Stimulated activated effector memory CD8-positive, alpha-beta T cell treated with anti-CD3 and anti-CD28 coated beads, Interleukin-12 subunit alpha, Interleukin-12 subunit beta, amount 100 ng/mL, for 72 hours (primary cell): ENCODE measurements around the gene FGFR1OP2.

Source experiments
- ATAC-seq: fragments of 150-1000 bp; cut with Tn5 transposase; 2 replicates; pipeline ENCODE4 v1.10.0; 2021
- DNase-seq, 2 donors: peaks; one replicate each; pipeline ENCODE4 v3.0.0; 2021 to 2022; ENCODE audit warnings: low spot score in 2 of 2
- H3K27ac Mint-ChIP-seq: one replicate; pipeline ENCODE4 v1.8.0; 2022; ENCODE audit warnings: mild to moderate bottlenecking, mixed read lengths
- H3K36me3 Mint-ChIP-seq: one replicate; pipeline ENCODE4 v1.8.0; 2022; ENCODE audit warnings: mild to moderate bottlenecking, mixed read lengths
- H3K4me1 Mint-ChIP-seq: one replicate; pipeline ENCODE4 v1.8.0; 2022; ENCODE audit warnings: mixed read lengths
- H3K4me3 Mint-ChIP-seq: one replicate; pipeline ENCODE4 v1.8.0; 2022; ENCODE audit warnings: mild to moderate bottlenecking, mixed read lengths
- H3K9me3 Mint-ChIP-seq: one replicate; pipeline ENCODE4 v1.8.0; 2022; ENCODE audit warnings: mixed read lengths

The FGFR1OP2 gene

DNA sequence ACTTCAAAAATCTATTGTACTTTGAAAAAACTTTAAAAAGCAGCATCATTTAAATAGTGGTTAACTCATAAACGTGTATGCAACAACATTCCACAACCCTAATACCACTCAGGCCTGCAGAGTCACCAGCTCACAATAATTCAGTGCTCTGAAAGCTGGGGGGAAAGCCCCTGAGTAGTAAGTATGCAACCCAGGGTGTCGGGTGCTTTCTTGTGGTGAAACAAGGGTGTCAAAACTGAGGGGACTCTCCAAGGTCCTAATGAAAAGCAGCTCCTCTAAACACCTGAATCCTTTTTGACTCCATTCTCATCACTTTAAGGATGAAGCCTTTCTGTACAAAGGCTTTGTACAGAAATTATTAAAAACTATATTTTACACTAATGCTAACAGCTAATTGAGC is 33.7 kb downstream of the FGFR1OP2 start:
- DNase-seq (peak; percentile 32 to 77), ATAC-seq (peak; percentile 100)
- Mint-ChIP-seq H3K9me3 (no peaks in the 10 kb centered on the region), H3K4me3 (no peak overlapping the region), H3K27ac (peak overlapping the region; percentile 60), H3K4me1 (peaks cover 7% of the 10 kb centered on the region), H3K36me3 (peaks cover 36% of the 10 kb centered on the region)

DNA sequence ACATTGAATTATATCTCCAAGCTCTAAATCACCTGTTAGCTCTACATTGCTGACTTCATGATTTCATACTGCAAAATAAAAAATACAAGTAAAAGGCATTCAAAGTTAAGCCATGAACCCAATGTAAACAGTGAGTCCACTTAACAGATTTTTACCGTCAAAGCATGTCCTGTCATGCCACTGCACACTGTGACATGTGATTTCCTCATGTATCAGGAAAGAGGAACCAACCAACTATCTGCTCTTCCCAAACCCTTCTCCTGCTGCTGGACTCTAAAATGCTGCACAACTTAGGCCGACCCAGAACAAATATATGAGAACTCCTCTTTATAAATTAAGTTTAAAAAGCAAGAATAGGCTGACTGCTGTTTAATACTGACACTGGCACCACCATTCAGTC is 38.4 kb downstream of the FGFR1OP2 start:
- no peak for ATAC-seq
- peaks cover 45% of the 10 kb centered on the region for H3K36me3 Mint-ChIP-seq
- no peaks in the 10 kb centered on the region for H3K9me3 Mint-ChIP-seq
- H3K27ac Mint-ChIP-seq = no peak overlapping the region
- peaks cover 10% of the 10 kb centered on the region for H3K4me1 Mint-ChIP-seq
- no peak for DNase-seq
- H3K4me3 Mint-ChIP-seq = no peak overlapping the region

DNA sequence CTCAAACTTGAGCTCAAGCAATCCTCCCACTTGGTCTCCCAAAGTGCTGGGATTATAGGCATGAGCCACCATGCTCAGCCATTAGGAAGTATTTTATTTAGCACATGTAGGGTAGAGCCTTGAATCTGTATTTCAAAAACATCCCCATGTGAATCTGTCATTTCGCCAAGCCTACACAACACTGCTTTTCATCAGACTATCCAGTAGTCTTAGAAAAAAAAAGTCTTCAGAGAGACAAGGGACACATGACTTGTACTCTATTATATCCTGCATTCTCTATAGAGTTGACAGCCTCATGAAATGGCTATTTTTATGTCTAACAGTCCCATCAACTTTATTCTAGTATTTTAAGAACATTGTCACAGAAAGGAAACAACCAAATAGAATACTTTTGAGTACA is 40.5 kb downstream of the FGFR1OP2 start:
- H3K36me3 Mint-ChIP-seq = peaks cover 54% of the 10 kb centered on the region
- no peak for DNase-seq
- peaks cover 6% of the 10 kb centered on the region for H3K4me1 Mint-ChIP-seq
- H3K4me3 Mint-ChIP-seq = no peak overlapping the region
- no peak for ATAC-seq
- H3K27ac Mint-ChIP-seq = peak overlapping the region; percentile 33
- no peaks in the 10 kb centered on the region for H3K9me3 Mint-ChIP-seq

DNA sequence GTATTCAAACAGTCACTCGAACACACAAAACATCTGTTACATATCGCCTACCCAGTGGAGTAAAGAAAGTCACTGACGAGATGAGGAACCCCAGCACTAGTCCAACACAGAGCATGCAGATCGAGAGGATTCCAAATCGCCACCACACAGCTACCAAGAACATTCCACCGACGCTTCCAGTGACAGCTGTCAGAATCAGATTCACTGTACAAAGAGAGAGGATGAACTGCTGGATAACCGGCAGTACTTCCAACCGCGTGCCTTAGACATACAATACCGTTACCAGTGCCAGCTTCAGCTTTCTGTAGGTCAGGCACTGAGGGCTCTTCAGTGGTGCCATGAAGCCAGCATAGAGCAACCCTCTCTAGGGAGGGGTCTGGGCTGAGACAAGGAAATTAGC is 41.5 kb downstream of the FGFR1OP2 start:
- ATAC-seq (no peak), DNase-seq (no peak)
- Mint-ChIP-seq H3K36me3 (peaks cover 49% of the 10 kb centered on the region), H3K27ac (peak overlapping the region; percentile 33), H3K4me1 (peaks cover 12% of the 10 kb centered on the region), H3K9me3 (no peaks in the 10 kb centered on the region), H3K4me3 (no peak overlapping the region)

DNA sequence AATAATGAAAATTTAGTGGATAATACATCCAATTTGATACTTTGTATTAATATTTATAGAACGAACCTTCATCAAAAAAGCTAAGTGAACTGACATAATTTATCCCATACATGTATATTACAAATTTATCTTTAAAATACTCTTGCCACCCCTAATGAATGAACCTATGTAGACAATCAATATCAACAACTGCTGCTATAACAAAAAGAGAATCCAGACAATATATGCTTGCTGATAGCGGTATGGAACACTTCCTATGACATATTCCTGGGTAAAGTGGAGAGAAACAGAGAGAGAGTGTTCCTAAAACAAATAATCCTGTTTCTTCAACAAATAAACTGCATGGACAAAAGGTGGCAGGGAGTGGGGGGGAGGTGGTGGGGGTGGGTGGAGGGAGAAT is 44.6 kb downstream of the FGFR1OP2 start:
- peaks cover 39% of the 10 kb centered on the region for H3K36me3 Mint-ChIP-seq
- peak overlapping the region; percentile 46 for H3K27ac Mint-ChIP-seq
- H3K9me3 Mint-ChIP-seq = peaks cover 6% of the 10 kb centered on the region
- peaks cover 14% of the 10 kb centered on the region for H3K4me1 Mint-ChIP-seq
- ATAC-seq = no peak
- H3K4me3 Mint-ChIP-seq = no peak overlapping the region
- DNase-seq = no peak

DNA sequence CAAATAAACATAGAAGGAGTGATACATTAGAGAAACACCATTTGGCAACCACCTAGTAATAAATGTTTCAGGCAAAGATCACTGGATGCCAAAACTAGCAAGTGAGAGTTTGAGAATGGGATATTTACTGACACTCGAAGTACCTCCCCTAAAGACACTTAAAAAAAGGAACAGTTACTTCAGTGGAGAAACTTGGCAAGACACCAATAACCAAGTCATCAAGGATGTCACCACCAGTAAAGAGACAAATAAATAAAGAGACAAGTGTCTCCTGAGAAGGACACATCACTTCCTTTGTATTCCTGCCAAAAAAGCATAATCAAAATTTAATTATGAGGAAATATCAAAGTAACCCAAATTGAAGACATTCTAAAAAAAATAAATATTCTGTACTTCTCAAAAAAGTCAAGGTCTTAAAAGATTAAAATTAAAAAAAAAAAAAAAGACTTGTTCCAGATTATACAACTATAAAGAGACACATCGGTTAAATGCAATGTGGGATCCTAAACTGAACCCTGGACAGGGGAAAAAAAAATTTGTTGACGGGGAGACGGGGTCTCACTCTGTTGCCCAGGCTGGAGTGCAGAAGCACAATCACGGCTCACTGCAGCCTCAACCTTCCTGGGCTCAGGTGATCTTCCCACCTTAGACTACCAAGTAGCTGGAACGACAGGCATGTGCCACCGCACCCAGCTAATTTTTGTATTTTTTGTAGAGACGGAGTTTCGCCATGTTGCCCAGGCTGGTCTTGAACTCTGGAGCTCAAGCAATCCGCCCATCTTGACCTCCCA is 49.6 kb downstream of the FGFR1OP2 start:
- DNase-seq (no peak), ATAC-seq (no peak)
- Mint-ChIP-seq H3K9me3 (peaks cover 6% of the 10 kb centered on the region), H3K4me3 (no peak overlapping the region), H3K4me1 (peaks cover 14% of the 10 kb centered on the region), H3K27ac (no peak overlapping the region), H3K36me3 (peaks cover 31% of the 10 kb centered on the region)

DNA sequence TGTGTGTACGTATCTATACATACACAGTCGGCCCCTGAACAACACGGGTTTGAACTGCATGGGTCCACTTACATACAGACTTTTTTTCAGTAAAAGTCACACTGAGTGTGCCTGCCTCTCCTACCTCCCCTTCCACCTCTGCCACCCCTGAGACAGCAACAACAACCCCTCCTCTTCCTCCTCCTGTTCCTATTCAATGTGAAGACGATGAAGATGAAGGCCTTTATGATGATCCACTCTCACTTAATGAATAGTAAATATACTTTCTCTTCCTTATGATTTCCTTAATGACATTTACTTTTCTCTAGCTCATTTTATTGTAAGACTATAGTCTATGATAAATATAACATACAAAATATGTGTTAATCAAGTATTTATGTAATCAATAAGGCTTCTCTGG is 50.4 kb downstream of the FGFR1OP2 start:
- ATAC-seq (no peak), DNase-seq (no peak)
- H3K4me3 Mint-ChIP-seq = no peak overlapping the region
- peak overlapping the region; percentile 16 for H3K27ac Mint-ChIP-seq
- peaks cover 6% of the 10 kb centered on the region for H3K9me3 Mint-ChIP-seq
- H3K4me1 Mint-ChIP-seq = peaks cover 14% of the 10 kb centered on the region
- H3K36me3 Mint-ChIP-seq = peaks cover 33% of the 10 kb centered on the region

DNA sequence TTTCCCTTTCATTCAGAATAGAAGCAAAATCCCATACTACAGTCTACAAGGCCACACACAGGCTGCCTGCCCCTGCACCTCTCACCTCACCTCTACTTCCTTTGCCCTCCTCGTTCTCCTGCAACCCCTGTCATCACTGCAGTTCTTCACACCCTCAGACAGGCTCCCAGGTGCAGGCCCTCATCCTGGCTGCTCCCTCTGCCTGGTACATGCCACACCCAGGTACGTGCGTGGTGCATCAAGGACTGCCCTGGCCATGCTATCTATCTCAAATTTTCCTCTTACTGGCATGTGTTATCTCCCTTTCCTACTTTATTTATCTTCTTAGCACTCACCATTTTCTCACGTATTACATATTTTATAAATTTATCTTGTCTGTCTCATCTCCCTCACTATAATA is 51.6 kb downstream of the FGFR1OP2 start:
- peaks cover 38% of the 10 kb centered on the region for H3K36me3 Mint-ChIP-seq
- peak overlapping the region; percentile 4 for H3K27ac Mint-ChIP-seq
- no peak for DNase-seq
- H3K4me1 Mint-ChIP-seq = peaks cover 7% of the 10 kb centered on the region
- peaks cover 6% of the 10 kb centered on the region for H3K9me3 Mint-ChIP-seq
- no peak for ATAC-seq
- H3K4me3 Mint-ChIP-seq = no peak overlapping the region

DNA sequence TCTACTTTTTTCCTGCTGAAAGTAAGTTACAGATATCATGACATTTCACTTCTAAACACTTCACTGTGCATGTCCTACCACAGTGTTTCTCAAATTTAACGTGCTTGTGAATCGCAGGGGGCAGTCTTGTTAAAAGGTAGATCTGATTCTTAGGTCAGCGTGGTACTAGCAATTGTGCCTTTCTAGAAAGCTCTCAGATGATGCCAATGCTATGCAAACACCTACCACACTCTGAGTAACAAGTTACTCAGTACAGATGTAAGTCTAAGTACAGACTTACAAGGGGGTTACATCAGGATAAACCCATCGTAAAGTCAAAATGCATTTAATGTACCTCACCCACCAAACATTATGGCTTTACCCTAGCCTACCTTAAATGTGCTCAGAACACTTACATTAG is 53.6 kb downstream of the FGFR1OP2 start:
- ATAC-seq (no peak), DNase-seq (no peak)
- peaks cover 52% of the 10 kb centered on the region for H3K36me3 Mint-ChIP-seq
- no peaks in the 10 kb centered on the region for H3K9me3 Mint-ChIP-seq
- no peak overlapping the region for H3K27ac Mint-ChIP-seq
- H3K4me1 Mint-ChIP-seq = peaks cover 6% of the 10 kb centered on the region
- H3K4me3 Mint-ChIP-seq = no peak overlapping the region

DNA sequence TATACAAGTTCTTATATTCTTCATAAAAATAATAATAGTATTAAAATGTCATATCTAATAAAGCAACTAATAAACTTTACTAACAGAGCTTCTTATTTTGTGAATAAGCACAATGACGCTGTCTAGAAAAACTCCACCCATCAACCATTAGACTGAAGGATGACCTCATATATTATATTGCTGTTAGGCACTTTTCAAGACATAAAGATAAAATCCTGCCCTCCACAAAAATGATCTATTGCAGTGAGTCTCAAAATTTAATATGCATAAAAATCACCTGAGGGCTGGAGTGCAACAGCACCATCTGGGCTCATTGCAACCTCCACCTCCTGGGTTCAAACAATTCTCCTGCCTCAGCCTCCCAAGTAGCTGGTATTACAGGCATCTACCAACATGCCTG is 55.8 kb downstream of the FGFR1OP2 start:
- ATAC-seq (no peak), DNase-seq (no peak)
- no peak overlapping the region for H3K4me3 Mint-ChIP-seq
- H3K9me3 Mint-ChIP-seq = no peaks in the 10 kb centered on the region
- peaks cover 43% of the 10 kb centered on the region for H3K36me3 Mint-ChIP-seq
- no peak overlapping the region for H3K27ac Mint-ChIP-seq
- H3K4me1 Mint-ChIP-seq = peaks cover 6% of the 10 kb centered on the region

DNA sequence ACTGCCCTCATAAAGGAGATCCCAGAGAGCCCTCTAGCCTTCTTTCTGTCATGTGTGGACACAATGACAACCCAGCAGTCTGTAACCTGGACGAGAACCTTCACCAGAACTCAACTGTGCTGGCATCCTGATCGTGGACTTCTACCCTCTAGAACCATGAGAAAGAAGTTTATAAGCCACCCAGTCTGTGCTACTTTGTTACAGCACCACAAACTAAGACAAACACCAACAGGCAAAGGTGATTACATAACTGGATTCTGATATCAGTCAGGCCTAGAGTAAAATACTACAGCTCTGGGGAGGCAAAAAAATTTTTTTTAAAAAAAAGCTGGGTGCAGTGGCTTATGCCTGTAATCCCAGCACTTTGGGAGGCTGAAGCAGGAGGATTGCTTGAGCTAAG is 57.4 kb downstream of the FGFR1OP2 start:
- Mint-ChIP-seq H3K9me3 (no peaks in the 10 kb centered on the region), H3K4me1 (peaks cover 1% of the 10 kb centered on the region), H3K27ac (no peak overlapping the region)

DNA sequence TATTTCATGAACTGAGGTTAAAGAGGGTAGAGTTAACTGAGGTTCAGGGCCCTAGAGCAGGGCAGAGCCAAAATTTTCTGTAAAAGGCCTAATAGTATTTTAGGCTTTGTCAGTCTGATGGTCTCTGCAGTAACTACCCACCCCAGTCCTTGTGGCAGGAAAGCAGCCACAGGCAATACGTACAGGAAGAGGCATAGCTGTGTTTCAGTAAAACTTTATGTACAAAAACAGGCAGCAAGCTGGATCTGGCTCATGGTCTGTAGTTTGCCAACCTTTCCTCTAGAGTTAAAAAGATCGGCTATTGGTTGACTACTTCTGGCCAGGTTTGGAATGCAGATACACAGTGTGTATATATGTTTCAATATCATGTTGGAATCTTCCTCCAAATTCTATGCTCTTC is 58.7 kb downstream of the FGFR1OP2 start:
- H3K27ac Mint-ChIP-seq = no peak overlapping the region
- H3K4me1 Mint-ChIP-seq = peaks cover 10% of the 10 kb centered on the region
- no peak for DNase-seq
- H3K4me3 Mint-ChIP-seq = no peak overlapping the region
- H3K9me3 Mint-ChIP-seq = no peaks in the 10 kb centered on the region
- no peak for ATAC-seq
- peaks cover 55% of the 10 kb centered on the region for H3K36me3 Mint-ChIP-seq

More for the DNA sequence above, 57.4 kb downstream of the FGFR1OP2 start:
- no peak overlapping the region for H3K4me3 Mint-ChIP-seq
- H3K36me3 Mint-ChIP-seq = peaks cover 51% of the 10 kb centered on the region
- ATAC-seq (no peak), DNase-seq (no peak)

DNA sequence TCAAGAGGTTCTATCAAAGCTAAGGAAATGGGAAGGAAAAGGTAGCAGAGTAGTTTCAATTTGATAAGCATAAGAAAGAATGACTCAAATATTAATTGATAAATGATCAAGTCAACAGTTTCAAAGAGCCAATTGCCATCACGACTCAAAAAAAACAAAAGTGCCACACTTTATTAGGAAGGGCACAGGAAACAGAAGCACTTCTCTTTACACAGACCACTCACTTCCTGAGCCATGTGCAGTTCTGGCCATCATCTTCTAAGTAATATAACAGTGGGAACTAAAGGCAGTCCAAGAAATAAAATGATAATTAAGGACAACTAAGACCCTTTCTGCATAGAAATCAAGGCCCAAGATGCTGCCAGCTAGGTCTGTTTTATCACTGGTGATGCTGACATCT is 62.7 kb downstream of the FGFR1OP2 start:
- peaks cover 12% of the 10 kb centered on the region for H3K4me1 Mint-ChIP-seq
- ATAC-seq (no peak), DNase-seq (no peak)
- H3K27ac Mint-ChIP-seq = no peak overlapping the region
- no peaks in the 10 kb centered on the region for H3K9me3 Mint-ChIP-seq
- no peak overlapping the region for H3K4me3 Mint-ChIP-seq
- H3K36me3 Mint-ChIP-seq = peaks cover 25% of the 10 kb centered on the region

DNA sequence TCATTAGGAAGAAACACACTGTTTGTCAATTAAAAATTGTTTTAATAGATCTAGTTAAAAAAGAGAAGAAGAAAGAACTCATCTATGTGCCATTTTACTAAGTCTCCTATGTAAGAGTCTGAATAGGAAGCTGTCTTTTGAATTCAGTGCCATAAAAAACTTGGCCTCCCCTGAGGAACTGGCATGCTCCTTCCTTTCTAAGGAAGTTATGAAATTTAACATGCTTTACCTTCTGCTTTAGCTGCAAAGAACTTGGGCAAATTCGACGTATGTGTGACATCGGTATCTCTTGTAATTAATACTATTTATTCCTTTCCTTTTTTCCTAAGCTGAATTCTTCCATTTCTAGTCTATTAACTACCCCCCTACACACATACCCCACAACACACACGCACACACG is 63.4 kb downstream of the FGFR1OP2 start:
- H3K4me1 Mint-ChIP-seq = peaks cover 12% of the 10 kb centered on the region
- no peak overlapping the region for H3K27ac Mint-ChIP-seq
- no peaks in the 10 kb centered on the region for H3K9me3 Mint-ChIP-seq
- DNase-seq = no peak
- no peak for ATAC-seq
- peaks cover 22% of the 10 kb centered on the region for H3K36me3 Mint-ChIP-seq
- no peak overlapping the region for H3K4me3 Mint-ChIP-seq

DNA sequence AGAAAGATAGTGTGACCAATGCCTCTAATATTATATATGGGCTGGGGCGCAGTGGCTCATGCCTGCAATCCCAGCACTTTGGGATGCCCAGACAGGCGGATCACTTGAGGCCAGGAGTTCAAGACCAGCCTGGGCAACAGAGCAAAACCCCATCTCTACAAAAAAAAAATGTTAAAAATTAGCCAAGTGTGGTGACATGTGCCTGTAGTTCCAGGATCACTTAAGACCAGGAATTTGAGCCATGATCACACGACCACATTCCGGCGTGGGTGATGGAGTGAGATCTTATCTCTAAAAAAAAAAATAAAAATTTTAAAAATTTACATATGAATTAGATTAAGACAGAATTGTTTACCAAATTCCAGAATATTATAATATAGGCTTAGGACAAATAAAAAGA is 63.9 kb downstream of the FGFR1OP2 start:
- no peak overlapping the region for H3K4me3 Mint-ChIP-seq
- peaks cover 22% of the 10 kb centered on the region for H3K36me3 Mint-ChIP-seq
- no peak for ATAC-seq
- peaks cover 12% of the 10 kb centered on the region for H3K4me1 Mint-ChIP-seq
- no peaks in the 10 kb centered on the region for H3K9me3 Mint-ChIP-seq
- no peak for DNase-seq
- H3K27ac Mint-ChIP-seq = no peak overlapping the region

DNA sequence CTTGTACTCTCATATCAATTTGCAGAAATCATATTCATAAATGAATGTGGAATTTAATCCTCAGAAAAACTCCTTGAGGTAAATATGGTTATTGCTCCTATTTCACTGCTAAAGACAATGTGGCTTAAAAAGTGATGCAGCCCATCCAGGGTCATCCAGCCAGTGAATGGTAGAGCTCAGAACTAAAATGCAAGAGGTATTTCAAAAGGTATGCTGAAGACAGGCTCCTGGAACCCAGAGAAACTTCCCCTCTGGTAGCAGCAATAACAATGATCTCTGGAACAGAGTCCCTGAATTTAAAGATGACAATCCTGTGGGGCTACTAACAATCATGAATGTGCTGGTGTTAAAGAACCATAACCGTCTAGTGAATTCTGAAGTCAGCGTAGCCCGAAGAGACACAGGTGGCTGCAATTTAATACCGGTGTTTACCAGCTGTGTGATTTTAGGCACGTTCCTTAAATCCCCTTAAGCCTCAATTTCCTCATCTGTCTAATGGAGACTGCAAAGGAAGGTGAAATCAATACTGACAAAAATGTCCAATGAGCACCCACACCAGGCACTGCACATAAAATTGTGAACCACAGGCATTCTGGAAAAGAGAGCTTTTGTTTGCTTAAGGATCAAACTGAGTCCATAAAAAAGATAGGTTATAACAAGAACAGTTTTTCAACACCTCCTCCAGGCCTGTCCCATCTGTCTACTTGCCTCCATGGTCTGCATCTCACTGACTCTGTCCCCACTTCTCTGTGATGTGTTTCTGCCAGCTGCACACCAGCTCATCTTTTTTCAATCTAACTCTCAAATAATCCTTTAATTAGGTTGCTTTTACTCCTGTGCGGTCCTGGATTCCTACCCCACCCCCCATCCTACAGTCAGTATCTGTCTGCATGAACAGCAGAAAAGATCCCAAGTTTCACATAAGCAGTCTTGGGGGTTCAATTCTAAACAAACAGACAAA is 65.4 kb downstream of the FGFR1OP2 start:
- ATAC-seq (no peak), DNase-seq (no peak)
- H3K27ac Mint-ChIP-seq = no peak overlapping the region
- peaks cover 12% of the 10 kb centered on the region for H3K4me1 Mint-ChIP-seq
- H3K9me3 Mint-ChIP-seq = no peaks in the 10 kb centered on the region
- H3K4me3 Mint-ChIP-seq = no peak overlapping the region
- H3K36me3 Mint-ChIP-seq = peaks cover 16% of the 10 kb centered on the region
